ENCODE data around the gene LHX6.

The LHX6 gene

GRCh38 chr9:122215663-122216062 lies 13.1 kb downstream of the LHX6 start:
- DNase-seq: no peak

DNA sequence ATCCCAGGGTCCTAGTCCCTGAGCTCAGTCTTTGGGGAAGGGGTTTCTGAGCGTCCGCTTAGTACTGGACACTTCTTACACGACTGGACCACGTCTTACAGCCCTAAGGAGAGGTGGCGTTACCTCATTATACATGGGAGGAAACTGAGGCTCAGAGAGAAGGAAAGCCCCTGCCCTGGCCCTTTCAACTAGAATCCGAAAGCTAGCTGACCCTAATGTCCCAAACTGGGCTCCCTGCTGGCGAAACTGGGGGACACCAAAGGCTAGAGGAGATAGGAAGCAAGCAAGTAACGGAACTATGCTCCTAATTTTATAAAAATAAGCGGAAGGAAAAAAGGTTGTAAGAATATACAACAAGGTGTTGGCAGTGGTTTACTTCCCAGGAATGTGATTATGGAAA lies 14.2 kb downstream of the LHX6 start:
- no peak for DNase-seq

GRCh38 chr9:122213589-122214413 lies 15.0 kb downstream of the LHX6 start:
- no peak for DNase-seq

- DNase-seq: no peak
Measured at GRCh38 chr9:122213102-122213588, 15.6 kb downstream of the LHX6 start.

DNA sequence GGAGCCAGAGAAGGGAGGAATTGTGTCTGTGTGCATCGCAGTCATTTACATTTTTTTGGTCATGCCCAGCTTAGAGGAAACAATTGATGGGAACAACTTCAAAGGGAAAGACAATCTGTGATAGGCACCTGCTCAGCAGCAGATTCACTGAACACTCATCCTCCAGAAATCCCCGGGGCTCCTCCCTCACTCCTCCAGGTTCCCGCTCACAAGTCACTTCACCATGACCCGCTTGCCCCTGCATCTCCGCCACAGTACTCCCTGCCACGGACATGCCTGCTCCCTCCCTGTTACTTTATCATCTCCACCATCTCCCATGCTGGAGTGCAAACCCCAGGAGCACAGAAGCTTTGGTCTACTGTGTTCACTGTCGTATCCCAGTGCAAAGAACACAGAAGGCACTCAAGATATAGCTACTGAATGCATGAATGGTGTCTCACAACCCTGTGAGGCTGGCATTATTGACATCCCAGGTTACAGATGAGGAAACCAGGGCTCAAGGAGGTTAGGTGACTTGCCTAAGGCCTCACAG lies 16.2 kb downstream of the LHX6 start:
- DNase-seq: no peak

- no peak for DNase-seq
Measured at GRCh38 chr9:122209451-122209850, 19.3 kb downstream of the LHX6 start.

DNA sequence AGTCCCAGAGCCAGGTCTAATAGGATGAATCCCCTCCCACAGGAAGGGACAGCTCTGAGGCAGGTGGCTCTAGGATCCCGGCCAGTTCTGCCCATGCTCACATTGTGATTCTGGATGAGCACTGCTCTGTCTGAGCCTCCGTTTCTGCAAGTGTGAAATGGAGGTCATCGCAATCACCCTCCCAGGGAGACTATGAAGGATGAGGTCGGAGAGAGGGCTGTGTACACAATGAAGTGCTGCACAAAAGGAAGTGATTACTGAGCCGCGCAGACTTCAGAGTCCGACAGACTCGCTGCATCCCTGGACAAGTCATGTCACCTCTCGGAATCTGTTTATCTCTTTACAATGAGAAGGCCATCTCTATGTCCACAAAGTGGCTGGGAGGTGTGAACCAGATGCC lies 21.7 kb downstream of the LHX6 start:
- DNase-seq: no peak

DNA sequence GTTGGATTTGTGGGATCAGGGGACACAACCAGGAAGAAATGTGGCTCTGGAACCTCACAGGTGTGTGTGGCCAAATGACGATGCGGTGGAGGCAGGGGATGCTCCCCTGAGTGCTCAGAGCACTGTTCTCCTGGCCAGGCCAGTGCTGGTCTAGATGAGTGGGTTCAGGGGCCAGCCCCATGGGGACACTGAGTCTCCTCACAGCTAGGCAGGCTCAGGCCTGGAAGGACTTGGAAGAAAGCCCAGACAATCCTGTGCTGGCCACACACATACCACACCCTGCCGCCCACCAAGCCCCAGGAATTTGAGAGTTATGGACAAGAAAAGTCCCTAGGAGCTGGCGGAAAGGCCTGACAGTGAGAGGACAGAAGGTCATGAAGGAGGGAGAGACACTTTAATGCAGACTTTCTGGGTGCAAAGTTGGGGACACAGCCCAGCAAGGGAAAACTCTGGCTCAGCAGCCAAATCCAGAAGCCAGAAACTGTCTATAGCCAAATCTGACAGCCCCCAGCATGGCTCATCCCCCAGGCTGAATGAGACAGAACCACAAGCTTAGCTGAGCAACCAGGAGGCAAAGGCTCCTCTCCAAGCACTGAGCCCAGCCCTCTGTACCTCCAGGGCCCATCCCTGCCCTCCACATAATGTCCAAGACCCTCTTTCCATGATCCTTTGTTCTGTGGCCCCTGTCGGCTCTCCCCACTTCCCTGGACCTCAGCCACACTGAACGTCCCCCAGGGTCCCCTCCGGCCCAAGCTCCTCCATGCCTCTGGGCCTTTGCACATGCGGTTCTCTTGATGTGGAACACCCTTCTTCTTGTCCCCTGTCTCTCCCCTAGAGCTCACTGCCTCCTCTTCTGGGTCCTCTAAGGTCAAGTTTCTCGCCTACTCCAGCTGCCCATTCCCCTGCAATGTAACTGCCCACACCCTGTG lies 22.4 kb downstream of the LHX6 start:
- DNase-seq: no peak

DNA sequence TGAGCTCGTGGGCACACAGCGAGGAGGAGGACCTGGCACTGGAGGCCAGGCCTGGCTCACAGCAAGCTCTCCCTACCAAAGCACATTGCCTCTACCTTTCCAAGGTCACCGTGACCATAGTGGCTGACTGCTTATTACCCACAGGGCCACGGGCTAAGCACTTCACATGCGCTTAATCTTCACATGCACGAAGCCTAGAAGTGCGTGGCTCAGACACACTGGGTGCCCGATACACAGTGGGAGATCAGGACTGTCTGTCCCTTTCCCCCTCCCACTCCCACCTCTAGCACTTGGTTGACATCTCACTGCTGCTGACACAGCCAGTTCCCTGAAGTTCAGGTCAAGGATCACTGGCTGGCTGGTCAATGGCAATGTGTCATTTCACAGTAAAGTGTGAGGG lies 23.6 kb downstream of the LHX6 start:
- DNase-seq: no peak

DNA sequence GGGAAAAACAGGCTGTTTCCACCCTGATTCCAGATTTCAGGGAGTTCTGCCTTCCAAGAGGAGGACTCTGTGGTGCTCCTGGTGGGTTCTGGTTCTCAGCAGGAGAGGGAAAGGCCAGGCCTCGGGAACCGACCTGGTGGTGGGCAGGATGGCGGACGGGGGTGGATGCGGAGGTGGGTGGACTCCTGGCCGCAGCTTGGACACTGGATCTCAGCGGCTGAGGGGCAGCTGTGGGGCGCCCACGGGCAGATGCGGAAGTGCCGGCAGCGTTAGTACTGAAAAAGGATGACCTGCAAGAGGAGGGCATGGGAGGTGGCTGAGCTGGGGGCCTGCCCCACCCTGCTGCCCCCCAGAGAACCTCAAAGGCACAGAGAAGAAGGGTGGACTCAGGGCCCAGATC lies 24.3 kb downstream of the LHX6 start:
- no peak for DNase-seq

GRCh38 chr9:122204055-122204454 lies 24.7 kb downstream of the LHX6 start:
- DNase-seq: no peak

- DNase-seq: no peak
Measured at GRCh38 chr9:122202111-122202510, 26.6 kb downstream of the LHX6 start.

DNA sequence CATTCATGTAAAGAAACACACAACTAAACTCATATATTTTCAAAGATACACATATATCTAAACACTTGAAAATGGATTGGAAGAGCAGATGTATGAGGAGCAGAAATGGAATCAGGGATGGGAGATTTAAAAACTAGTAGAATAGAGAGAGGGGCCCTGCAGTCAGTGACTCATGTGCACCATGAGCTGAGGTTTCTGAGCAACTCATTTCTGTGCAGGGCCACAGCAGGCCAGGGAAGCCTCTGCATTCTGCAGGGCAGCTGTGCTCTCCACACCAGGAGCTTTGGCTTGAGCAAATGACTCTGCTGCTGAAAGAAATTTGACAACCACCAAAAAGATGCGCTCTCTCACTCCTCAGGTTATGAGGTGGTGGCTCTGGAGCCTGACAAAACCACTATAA lies 27.1 kb downstream of the LHX6 start:
- no peak for DNase-seq

DNA sequence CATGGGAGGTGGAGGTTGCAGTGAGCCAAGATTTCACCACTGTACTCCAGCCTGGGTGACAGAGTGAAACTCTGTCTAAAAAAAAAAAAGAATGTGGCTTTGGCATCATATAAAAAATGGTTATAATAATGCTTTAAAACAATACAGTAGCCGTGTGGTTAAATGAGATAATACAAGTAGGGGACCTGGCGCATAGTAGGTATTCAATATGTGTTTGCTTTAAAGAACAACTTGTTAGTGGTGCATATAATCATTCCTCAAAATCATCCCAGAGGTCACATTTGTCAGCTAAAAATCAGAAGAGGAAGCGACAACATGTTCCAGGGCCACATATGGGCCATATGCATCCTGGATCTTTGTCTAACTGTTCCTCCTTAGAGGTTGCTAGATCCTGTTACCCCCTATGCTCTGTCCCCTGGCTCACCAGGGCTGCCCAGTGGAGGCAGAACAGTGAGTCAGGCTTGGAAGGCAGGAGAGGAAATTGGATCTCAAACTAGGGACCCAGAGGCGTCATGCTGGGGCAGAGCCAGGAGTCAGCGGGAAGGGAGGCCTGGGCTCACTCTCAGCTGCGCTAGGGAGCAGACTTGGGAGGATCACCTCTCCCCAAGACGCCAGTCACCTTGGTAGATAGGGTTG lies 27.7 kb downstream of the LHX6 start:
- no peak for DNase-seq

GRCh38 chr9:122197882-122198281 lies 30.9 kb downstream of the LHX6 start:
- no peak for DNase-seq

GRCh38 chr9:122197426-122197825 lies 31.3 kb downstream of the LHX6 start:
- DNase-seq: no peak

DNA sequence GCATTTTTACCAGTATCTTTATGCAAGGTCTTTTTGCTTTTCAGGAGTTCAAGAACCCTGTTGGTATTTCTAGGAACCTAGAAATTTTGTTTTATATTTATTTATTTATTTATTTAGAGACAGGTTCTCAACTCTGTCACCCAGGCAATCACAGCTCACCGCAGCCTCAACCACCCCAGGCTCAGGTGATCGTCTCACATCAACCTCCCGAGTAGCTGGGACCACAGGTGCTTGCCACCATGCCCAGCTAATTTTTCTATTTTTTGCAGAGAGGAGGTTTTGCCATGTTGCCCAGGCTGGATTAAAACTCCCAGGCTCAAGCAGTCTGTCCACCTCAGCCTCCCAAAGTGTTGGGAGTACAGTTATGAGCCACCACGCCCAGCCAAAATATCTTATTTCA lies 32.9 kb downstream of the LHX6 start:
- DNase-seq: no peak

DNA sequence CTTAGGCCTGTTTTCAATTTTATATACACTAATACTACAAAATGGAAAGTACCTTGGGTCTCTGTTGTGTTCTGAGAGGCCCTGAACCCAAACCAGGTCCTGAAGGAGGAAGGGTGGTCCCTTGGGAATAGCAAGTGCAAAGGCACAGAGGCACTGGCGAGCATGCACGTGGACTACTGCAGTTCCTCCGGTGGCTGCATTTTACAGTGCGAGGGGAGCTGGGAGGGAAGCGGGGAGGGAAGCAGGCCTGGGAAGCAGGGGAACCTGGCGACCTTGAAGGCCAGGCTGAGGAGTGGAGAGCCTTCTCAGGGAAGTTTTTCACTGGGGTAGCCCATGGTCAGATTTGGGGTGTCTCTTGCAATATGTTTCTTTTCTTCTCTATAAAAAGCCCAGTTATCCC lies 35.1 kb downstream of the LHX6 start:
- DNase-seq: no peak

DNA sequence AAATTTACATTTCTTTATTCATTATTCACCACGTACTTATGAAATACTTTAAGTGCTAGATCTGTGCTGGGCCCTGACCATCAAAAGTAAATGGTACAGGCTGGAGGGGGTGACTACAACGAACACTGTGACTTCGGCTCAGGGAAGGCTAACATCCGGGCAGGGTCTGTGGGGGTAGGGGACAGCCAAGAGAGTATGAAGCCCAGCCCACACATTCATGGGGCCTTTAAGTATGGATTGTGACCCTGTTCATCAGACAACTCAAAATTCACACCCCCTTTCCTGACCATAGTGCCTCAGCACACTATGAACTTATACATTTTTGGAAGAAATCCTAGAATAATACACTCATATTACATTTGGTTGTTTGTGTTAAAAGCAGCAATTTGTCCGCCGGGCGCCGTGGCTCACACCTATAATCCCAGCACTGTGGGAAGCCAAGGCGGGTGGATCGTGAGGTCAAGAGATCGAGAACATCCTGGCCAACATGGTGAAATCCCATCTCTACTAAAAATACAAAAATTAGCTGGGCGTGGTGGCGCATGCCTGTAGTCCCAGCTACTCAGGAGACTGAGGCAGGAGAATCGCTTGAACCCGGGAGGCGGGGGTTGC lies 35.7 kb downstream of the LHX6 start:
- DNase-seq: no peak

- no peak for DNase-seq
Measured at GRCh38 chr9:122192261-122192875, 36.4 kb downstream of the LHX6 start.

GRCh38 chr9:122191584-122191983 lies 37.2 kb downstream of the LHX6 start:
- no peak for DNase-seq
